GM23338 (cell line): ENCODE data around the gene CNBD2. TPM values are rescaled to one million over a fixed set of nuclear protein-coding genes. Genes with fewer than 3 reads are reported as not detected.

Experiments
- ATAC-seq: fragments of 200-7000 bp; cut with Tn5 transposase; 3 replicates; pipeline ENCODE4 v1.9.1; 2020
- DNase-seq: peaks from one replicate; pipeline ENCODE4 v3.0.0-alpha.2; 2015; ENCODE audit warnings: low spot score
- H2AFZ ChIP-seq: fragments of 200-600 bp; sonication (generic); 2 replicates; pipeline ENCODE4 v1.8.0; 2016; ENCODE audit warnings: antibody characterized with exemption, mild to moderate bottlenecking, moderate library complexity
- H3F3A ChIP-seq: fragments of 200-600 bp; sonication (generic); replicated peaks from 2 replicates; pipeline ENCODE4 v1.8.0; 2017; ENCODE audit warnings: antibody characterized with exemption, mixed run types, low read depth
- H3K27ac ChIP-seq: fragments of 200-600 bp; sonication (generic); 2 replicates; pipeline ENCODE4 v1.6.1; 2016; ENCODE audit warnings: low read depth
- H3K27me3 ChIP-seq: fragments of 200-600 bp; sonication (generic); 2 replicates; pipeline ENCODE4 v1.8.0; 2016; ENCODE audit warnings: mild to moderate bottlenecking, mixed run types, moderate library complexity; ENCODE audit not compliant: insufficient read depth
- H3K36me3 ChIP-seq: fragments of 200-600 bp; sonication (generic); 2 replicates; pipeline ENCODE4 v1.8.0; 2016; ENCODE audit warnings: mild to moderate bottlenecking; ENCODE audit not compliant: insufficient read depth
- H3K4me1 ChIP-seq: fragments of 200-600 bp; sonication (generic); 2 replicates; pipeline ENCODE4 v1.8.0; 2016; ENCODE audit warnings: mild to moderate bottlenecking, moderate library complexity; ENCODE audit not compliant: insufficient read depth
- H3K4me2 ChIP-seq: fragments of 200-600 bp; sonication (generic); 2 replicates; pipeline ENCODE4 v1.7.1; 2017; ENCODE audit warnings: mixed run types
- H3K4me3 ChIP-seq: fragments of 200-600 bp; sonication (generic); 2 replicates; pipeline ENCODE4 v1.6.1; 2016; ENCODE audit warnings: mixed run types
- H3K79me2 ChIP-seq: fragments of 200-600 bp; sonication (generic); replicated peaks from 2 replicates; pipeline ENCODE4 v1.8.0; 2017; ENCODE audit warnings: mild to moderate bottlenecking; ENCODE audit not compliant: insufficient read depth
- H3K9me2 ChIP-seq: fragments of 200-600 bp; sonication (generic); 2 replicates; pipeline ENCODE4 v1.8.0; 2017; ENCODE audit not compliant: insufficient read depth
- H4K20me1 ChIP-seq: fragments of 200-600 bp; sonication (generic); replicated peaks from 2 replicates; pipeline ENCODE4 v1.8.0; 2017; ENCODE audit warnings: mild to moderate bottlenecking; ENCODE audit not compliant: insufficient read depth
- H3K27ac Mint-ChIP-seq: 2 replicates; pipeline ENCODE4 v1.8.0; 2020; ENCODE audit warnings: inconsistent platforms, mild to moderate bottlenecking, moderate library complexity, mixed read lengths
- H3K27me3 Mint-ChIP-seq: 3 replicates; pipeline ENCODE4 v1.8.0; 2022; ENCODE audit warnings: low read depth, mild to moderate bottlenecking, moderate library complexity, mixed read lengths, inconsistent platforms; ENCODE audit not compliant: insufficient read depth, poor library complexity
- H3K36me3 Mint-ChIP-seq: 3 replicates; pipeline ENCODE4 v1.8.0; 2021; ENCODE audit warnings: low read depth, mild to moderate bottlenecking, inconsistent platforms, moderate library complexity, mixed read lengths
- H3K4me1 Mint-ChIP-seq: 3 replicates; pipeline ENCODE4 v1.8.0; 2020; ENCODE audit warnings: mild to moderate bottlenecking, inconsistent platforms, mixed read lengths
- H3K4me3 Mint-ChIP-seq: 3 replicates; pipeline ENCODE4 v1.8.0; 2021; ENCODE audit warnings: moderate library complexity, mild to moderate bottlenecking, inconsistent platforms, mixed read lengths
- H3K9me3 Mint-ChIP-seq: 3 replicates; pipeline ENCODE4 v1.8.0; 2020; ENCODE audit warnings: moderate library complexity, mild to moderate bottlenecking, inconsistent platforms, mixed read lengths
- CREB1 ChIP-seq: fragments of 250-450 bp; sonication (Bioruptor Pico); IDR thresholded peaks from 2 replicates; pipeline ENCODE4 v1.5.0; 2020; ENCODE audit warnings: low read depth, mild to moderate bottlenecking, moderate library complexity
- ETS1 ChIP-seq: IDR thresholded peaks from 2 replicates; pipeline ENCODE4 v1.6.1; 2016; ENCODE audit warnings: antibody characterized with exemption
- EZH2 ChIP-seq: fragments of 200-600 bp; sonication (generic); IDR thresholded peaks from one replicate; pipeline ENCODE4 v1.8.0; 2017; ENCODE audit warnings: antibody characterized with exemption, mild to moderate bottlenecking, low read depth; ENCODE audit not compliant: unreplicated experiment
- EZH2phosphoT487 ChIP-seq: fragments of 200-600 bp; sonication (generic); IDR thresholded peaks from one replicate; pipeline ENCODE4 v1.8.1; 2018; ENCODE audit warnings: antibody characterized with exemption; ENCODE audit not compliant: unreplicated experiment
- NANOG ChIP-seq: IDR thresholded peaks from 2 replicates; pipeline ENCODE4 v1.6.1; 2016; ENCODE audit warnings: antibody characterized with exemption, borderline replicate concordance
- POLR2AphosphoS5 ChIP-seq: IDR thresholded peaks from 2 replicates; pipeline ENCODE4 v1.6.1; 2016; ENCODE audit warnings: antibody characterized with exemption, low read depth
- ZNF114 ChIP-seq: fragments of 250-450 bp; sonication (Bioruptor Pico); IDR thresholded peaks from 2 replicates; pipeline ENCODE4 v1.5.0; 2020; ENCODE audit warnings: mild to moderate bottlenecking, moderate library complexity
- ZNF462 ChIP-seq: fragments of 250-450 bp; sonication (Bioruptor Pico); IDR thresholded peaks from 2 replicates; pipeline ENCODE4 v1.5.0; 2020; ENCODE audit warnings: mild to moderate bottlenecking, moderate library complexity
- polyA plus RNA-seq: library from polyadenylated mRNA; unstranded; fragments of >200 nt; fragmentation: Nextera tagmentation; extraction: Ambion mirVana; gene quantifications from 2 replicates; pipeline ENCODE4 v1.2.1, GENCODE V29; 2016
- total RNA-seq: library from RNA; depleted of rRNA; stranded (reverse); fragments of >200 nt; shearing (Covaris generic); gene quantifications from 2 replicates; pipeline ENCODE4 v1.2.3, GENCODE V29; 2014

CNBD2 gene
- total and polyA plus RNA-seq, 2 experiments from 2014 or later: 2.7 TPM; not detected in 1

GRCh38 chr20:35981969-35982368 lies 13.6 kb downstream of the CNBD2 start (continued):
- TF ChIP-seq ZNF462 (CRISPR knock-in tag) (no peak), EZH2 (no peak), ETS1 (no peak)

GRCh38 chr20:35984382-35984781 lies 16.0 kb downstream of the CNBD2 start:
- no peaks in the 10 kb centered on the region for H3K9me2 ChIP-seq
- no peaks in the 10 kb centered on the region; the same call in 1 of the 3 replicates for H3K4me1 Mint-ChIP-seq
- TF ChIP-seq CREB1: no peak
- TF ChIP-seq ZNF114: no peak
- no peak for TF ChIP-seq NANOG
- no peak for TF ChIP-seq ZNF462 (CRISPR knock-in tag)
- TF ChIP-seq EZH2: no peak
- TF ChIP-seq EZH2phosphoT487: no peak
- TF ChIP-seq POLR2AphosphoS5: no peak

More at GRCh38 chr20:35984382-35984781, 16.0 kb downstream of the CNBD2 start:
- Histone ChIP-seq H3K27ac (no peak overlapping the region), H3K4me1 (no peaks in the 10 kb centered on the region), H3K79me2 (no peaks in the 10 kb centered on the region), H3K4me3 (no peak overlapping the region), H4K20me1 (no peaks in the 10 kb centered on the region), H3K36me3 (no peaks in the 10 kb centered on the region), H3K27me3 (no peaks in the 10 kb centered on the region), H3F3A (no peaks in the 10 kb centered on the region), H3K4me2 (no peak overlapping the region), H2AFZ (no peak overlapping the region)
- ATAC-seq (no peak), DNase-seq (no peak)
- H3K9me3 Mint-ChIP-seq: no peaks in the 10 kb centered on the region; the same call in 2 of the 3 replicates
- H3K27me3 Mint-ChIP-seq: peaks cover 2% of the 10 kb centered on the region
- no peak overlapping the region for H3K4me3 Mint-ChIP-seq
- no peaks in the 10 kb centered on the region for H3K36me3 Mint-ChIP-seq
- H3K27ac Mint-ChIP-seq: no peak overlapping the region
